Measurements from ENCODE around the gene SUSD3. TPM values are rescaled to one million over a fixed set of nuclear protein-coding genes. Genes with fewer than 3 reads are reported as not detected.

The SUSD3 gene
- total and polyA plus RNA-seq, 2 donors (not counting 3 experiments of a cell fraction or from before 2014, with no cell fraction given): not detected

GRCh38 chr9:93024646-93024910 is 33.9 kb upstream of the SUSD3 start:
- H3K27me3 ChIP-seq (ENCODE audit: control insufficient read depth in 2 of 2, insufficient read depth in 2 of 2, low read length in 2 of 2): no peaks in the 10 kb centered on the region

More at GRCh38 chr9:93024646-93024910, 33.9 kb upstream of the SUSD3 start:
- H3K9me1 ChIP-seq (replicated peaks; ENCODE audit: control insufficient read depth, extremely low read depth, insufficient read depth, low read length): no peaks in the 10 kb centered on the region
- no TSS peak for BruUV-seq (replicated peaks)
- no peak overlapping the region for H3K4me2 ChIP-seq (ENCODE audit: insufficient read depth, low read length)
- CTCF ChIA-PET: interaction anchor here (2.6 kb wide), 1 partner anchor 21 kb away, joined by 15 read pairs; no protein-coding TSS in a partner anchor
- no peak overlapping the region for H3K9ac ChIP-seq (replicated peaks; ENCODE audit: extremely low read depth, insufficient read depth, low read length)
- FAIRE-seq (no peak), DNase-seq (ENCODE audit: low read depth, low spot score) (no peak)
- H4K20me1 ChIP-seq (replicated peaks; ENCODE audit: control insufficient read depth, extremely low read depth, insufficient read depth, low read length): no peaks in the 10 kb centered on the region
- H3K4me1 ChIP-seq (ENCODE audit: control insufficient read depth, extremely low read depth, insufficient read depth, low read length): no peaks in the 10 kb centered on the region
- TF ChIP-seq GATA2 (IDR thresholded peaks at IDR 0.05; ENCODE audit: insufficient read depth, insufficient read length, low read depth, low read length) (no peak), POLR2AphosphoS5 (IDR thresholded peaks at IDR 0.05; ENCODE audit: insufficient read depth, low read depth, low read length) (no peak), CTCF (IDR thresholded peaks at IDR 0.05; ENCODE audit: extremely low read depth in 1 of 2, insufficient read depth in 1 of 2, low read depth in 1 of 2, low read length in 2 of 2) (no peak), EZH2 (IDR thresholded peaks at IDR 0.05; ENCODE audit: borderline replicate concordance, low read depth, low read length, severe bottlenecking) (no peak), MAX (IDR thresholded peaks at IDR 0.05; ENCODE audit: insufficient read depth, insufficient read length) (no peak), POLR2A (IDR thresholded peaks at IDR 0.05; ENCODE audit: low read depth, low read length) (no peak), FOS (IDR thresholded peaks at IDR 0.05; ENCODE audit: borderline replicate concordance, insufficient read depth, low read length) (no peak), MYC (IDR thresholded peaks at IDR 0.05; ENCODE audit: low read depth, low read length) (no peak)
- no peaks in the 10 kb centered on the region for H3K36me3 ChIP-seq (ENCODE audit: control insufficient read depth in 2 of 2, extremely low read depth in 1 of 2, insufficient read depth in 2 of 2, low read length in 2 of 2)
- no peak overlapping the region for H3K27ac ChIP-seq (ENCODE audit: insufficient read depth, low read depth, low read length)
- intact Hi-C loops (cut with micrococcal nuclease): no loop called here
- POLR2A ChIA-PET: no interaction called here
- H3K4me3 ChIP-seq (replicated peaks in 1 of 3; ENCODE audit: insufficient read depth in 1 of 3, low read depth in 1 of 3, low read length in 3 of 3): no peak overlapping the region
- no peaks in the 10 kb centered on the region for H3K9me3 ChIP-seq (replicated peaks; ENCODE audit: control insufficient read depth, insufficient read depth, low read length)
- H2AFZ ChIP-seq (ENCODE audit: low read depth, low read length): no peak overlapping the region
- dilution Hi-C loops (cut with MboI; ENCODE audit: extremely low pct_ligation_motif_present, low sequenced_read_pairs): no loop called here
- H3K79me2 ChIP-seq (ENCODE audit: control insufficient read depth, insufficient read depth, low read length): no peaks in the 10 kb centered on the region

Data from endothelial cell of umbilical vein (primary cell).